ENCODE results near the gene RGMA. TPM values are rescaled to one million over a fixed set of nuclear protein-coding genes. Genes with fewer than 3 reads are reported as not detected.
A peak's percentile ranks its signal among the peaks of the same experiment; 100 is the strongest.

The RGMA gene
- total and polyA plus RNA-seq, 2 experiments from 2014 or later = 34.2 to 36.5 TPM

GRCh38 chr15:93037820-93038705 lies 50.9 kb downstream of the RGMA start:
- Mint-ChIP-seq H3K27me3 (ENCODE audit: insufficient read depth, low read depth, poor library complexity) (peaks cover 16% of the 10 kb centered on the region), H3K9me3 (peaks cover 4% of the 10 kb centered on the region), H3K4me1 (peaks cover 7% of the 10 kb centered on the region), H3K36me3 (ENCODE audit: low read depth) (peaks cover 12% of the 10 kb centered on the region), H3K4me3 (no peak overlapping the region), H3K27ac (peak overlapping the region; percentile 42; the same call in 1 of the 2 replicates)
- Histone ChIP-seq H3K27ac (ENCODE audit: low read depth) (no peak overlapping the region), H3K9me2 (ENCODE audit: insufficient read depth) (no peaks in the 10 kb centered on the region), H2AFZ (no peak overlapping the region), H3K4me3 (no peak overlapping the region), H4K20me1 (replicated peaks; ENCODE audit: insufficient read depth) (peaks cover 6% of the 10 kb centered on the region; the same call in 1 of the 2 replicates), H3K4me2 (no peak overlapping the region), H3K36me3 (ENCODE audit: insufficient read depth) (no peaks in the 10 kb centered on the region), H3F3A (replicated peaks; ENCODE audit: low read depth) (no peaks in the 10 kb centered on the region), H3K79me2 (replicated peaks; ENCODE audit: insufficient read depth) (no peaks in the 10 kb centered on the region), H3K27me3 (ENCODE audit: insufficient read depth) (no peaks in the 10 kb centered on the region), H3K4me1 (ENCODE audit: insufficient read depth) (no peaks in the 10 kb centered on the region)
- TF ChIP-seq POLR2AphosphoS5 (IDR thresholded peaks at IDR 0.05; ENCODE audit: low read depth) = no peak
- TF ChIP-seq ETS1 (IDR thresholded peaks at IDR 0.05) = no peak
- TF ChIP-seq ZNF331 (CRISPR knock-in tag; IDR thresholded peaks at IDR 0.05; ENCODE audit: low read depth) = no peak
- TF ChIP-seq CTCF (conservative IDR thresholded peaks at IDR 0.05; ENCODE audit: low read depth in 2 of 2) = no peak
- no peak for TF ChIP-seq STAT1 (IDR thresholded peaks at IDR 0.05; ENCODE audit: unreplicated experiment)
- TF ChIP-seq REST (IDR thresholded peaks at IDR 0.05; ENCODE audit: unreplicated experiment) = no peak
- TF ChIP-seq EZH2 (IDR thresholded peaks at IDR 0.05; ENCODE audit: low read depth, unreplicated experiment) = no peak
- TF ChIP-seq JUNB (IDR thresholded peaks at IDR 0.05; ENCODE audit: unreplicated experiment) = no peak
- no peak for TF ChIP-seq CREB1 (CRISPR knock-in tag; IDR thresholded peaks at IDR 0.05; ENCODE audit: low read depth)
- DNase-seq (ENCODE audit: low spot score) (no peak), ATAC-seq (no peak)

All from GM23338 (cell line).